Measurements from ENCODE around the gene ZFPL1. TPM values are rescaled to one million over a fixed set of nuclear protein-coding genes. Genes with fewer than 3 reads are reported as not detected.

ZFPL1 gene
- total and polyA plus RNA-seq, 11 donors: 19.6 to 44.4 (median 25.4) TPM

GRCh38 chr11:65127473-65128181 lies 43.6 kb downstream of the ZFPL1 start:
- intact Hi-C loops (cut with DNase I): loop anchor here in 1 of 10 donors (10.0 kb wide), 1 partner anchor 203 kb away; the partner anchor contains the start of gene PPP2R5B
- Histone ChIP-seq H3K27me3 (no peaks in the 10 kb centered on the region), H3K27ac (no peak overlapping the region), H3K9me3 (no peaks in the 10 kb centered on the region), H3K4me3 (no peak overlapping the region), H3K36me3 (peaks cover 0 to 86% (median 80%) of the 10 kb centered on the region in 9 donors), H3K4me1 (peaks cover 0 to 17% (median 10%) of the 10 kb centered on the region in 12 donors)
- ATAC-seq (no peak), DNase-seq (no peak)
- 78 to 85% (median 82%) methylated on average over 11 to 12 of the region's 12 CpGs for WGBS, 4 donors
- TF ChIP-seq POLR2A (IDR thresholded peaks at IDR 0.05): no peak
- TF ChIP-seq CTCF (IDR thresholded peaks at IDR 0.05): no peak

GRCh38 chr11:65128182-65129145 lies 44.4 kb downstream of the ZFPL1 start:
- intact Hi-C loops (cut with DNase I): loop anchor here in 1 of 10 donors (10.0 kb wide), 1 partner anchor 204 kb away; the partner anchor contains the start of gene PPP2R5B
- no peak for DNase-seq
- 80 to 86% (median 83%) methylated on average over 13 to 15 of the region's 15 CpGs for WGBS, 4 donors
- no peak for ATAC-seq
- H3K4me1 ChIP-seq: peaks cover 0 to 18% (median 12%) of the 10 kb centered on the region in 12 donors
- H3K9me3 ChIP-seq: no peaks in the 10 kb centered on the region
- no peak overlapping the region for H3K27ac ChIP-seq
- TF ChIP-seq CTCF (IDR thresholded peaks at IDR 0.05) (no peak), POLR2A (IDR thresholded peaks at IDR 0.05) (no peak)
- no peaks in the 10 kb centered on the region for H3K27me3 ChIP-seq
- no peak overlapping the region for H3K4me3 ChIP-seq
- H3K36me3 ChIP-seq: peaks cover 0 to 91% (median 83%) of the 10 kb centered on the region in 9 donors

GRCh38 chr11:65129649-65130441 lies 45.8 kb downstream of the ZFPL1 start:
- intact Hi-C loops (cut with DNase I): loop anchor here in 1 of 10 donors (10.0 kb wide), 1 partner anchor 205 kb away; the partner anchor contains the start of gene PPP2R5B
- Histone ChIP-seq H3K4me1 (peaks cover 0 to 22% (median 17%) of the 10 kb centered on the region in 12 donors), H3K36me3 (peaks cover 0 to 83% (median 80%) of the 10 kb centered on the region in 9 donors), H3K27me3 (no peaks in the 10 kb centered on the region), H3K9me3 (no peaks in the 10 kb centered on the region), H3K4me3 (no peak overlapping the region), H3K27ac (no peak overlapping the region)
- 73 to 91% (median 88%) methylated on average over 13 of the region's 13 CpGs for WGBS, 4 donors
- no peak for TF ChIP-seq CTCF (IDR thresholded peaks at IDR 0.05)
- TF ChIP-seq POLR2A (IDR thresholded peaks at IDR 0.05): no peak
- DNase-seq: peak in 1 of 5 donors; percentile 15
- ATAC-seq: no peak

All from heart left ventricle (tissue), 16 donors.